Tibial nerve (tissue), 3 donors: Measurements from ENCODE around the gene NUB1.

Experiments used
- POLR2A ChIP-seq, 2 donors: fragments of 450-650 bp; IDR thresholded peaks; one replicate each; pipeline ENCODE4 v1.6.1; 2017; ENCODE audit warnings: antibody characterized with exemption in 2 of 2, mild to moderate bottlenecking in 2 of 2, moderate library complexity in 2 of 2
- TF ChIP-seq, protein P1 (sequence below), 5 experiments: fragments of 200-600 bp in 3 of 5; fragments of 450-650 bp in 2 of 5; sonication (generic) in 3 of 5; IDR thresholded peaks; one replicate each; pipeline ENCODE4 v1.5.1; 2016 to 2019; ENCODE audit warnings: antibody characterized with exemption in 5 of 5, mild to moderate bottlenecking in 3 of 5, moderate library complexity in 2 of 5

DNA sequence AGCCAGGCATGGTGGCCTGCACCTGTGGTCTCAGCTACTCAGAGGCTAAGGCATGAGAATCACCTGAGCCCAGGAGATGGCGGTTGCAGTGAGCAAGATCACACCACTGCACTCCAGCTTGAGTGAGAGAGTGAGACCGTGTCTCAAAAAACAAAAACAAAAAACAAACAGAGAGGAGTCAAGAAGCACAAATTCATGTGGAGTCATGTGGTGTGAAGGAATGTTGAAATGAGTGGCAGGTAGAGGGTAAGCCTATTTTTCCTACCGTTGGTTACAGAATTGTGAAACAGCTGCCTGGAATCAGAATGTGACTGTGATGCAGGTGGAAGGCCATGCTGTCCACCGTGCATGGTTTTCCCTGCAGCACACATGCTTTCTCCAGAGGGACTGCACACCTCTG is 23.7 kb upstream of the NUB1 start:
- TF ChIP-seq, protein P1, sequence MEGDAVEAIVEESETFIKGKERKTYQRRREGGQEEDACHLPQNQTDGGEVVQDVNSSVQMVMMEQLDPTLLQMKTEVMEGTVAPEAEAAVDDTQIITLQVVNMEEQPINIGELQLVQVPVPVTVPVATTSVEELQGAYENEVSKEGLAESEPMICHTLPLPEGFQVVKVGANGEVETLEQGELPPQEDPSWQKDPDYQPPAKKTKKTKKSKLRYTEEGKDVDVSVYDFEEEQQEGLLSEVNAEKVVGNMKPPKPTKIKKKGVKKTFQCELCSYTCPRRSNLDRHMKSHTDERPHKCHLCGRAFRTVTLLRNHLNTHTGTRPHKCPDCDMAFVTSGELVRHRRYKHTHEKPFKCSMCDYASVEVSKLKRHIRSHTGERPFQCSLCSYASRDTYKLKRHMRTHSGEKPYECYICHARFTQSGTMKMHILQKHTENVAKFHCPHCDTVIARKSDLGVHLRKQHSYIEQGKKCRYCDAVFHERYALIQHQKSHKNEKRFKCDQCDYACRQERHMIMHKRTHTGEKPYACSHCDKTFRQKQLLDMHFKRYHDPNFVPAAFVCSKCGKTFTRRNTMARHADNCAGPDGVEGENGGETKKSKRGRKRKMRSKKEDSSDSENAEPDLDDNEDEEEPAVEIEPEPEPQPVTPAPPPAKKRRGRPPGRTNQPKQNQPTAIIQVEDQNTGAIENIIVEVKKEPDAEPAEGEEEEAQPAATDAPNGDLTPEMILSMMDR (IDR thresholded peaks at IDR 0.05) = no peak
- TF ChIP-seq POLR2A (IDR thresholded peaks at IDR 0.05) = no peak
